Measurements from ENCODE around the gene SSH2. TPM values are rescaled to one million over a fixed set of nuclear protein-coding genes. Genes with fewer than 3 reads are reported as not detected.

SSH2 gene
- total RNA-seq, 1 experiment from 2014 or later: 22.9 TPM

DNA sequence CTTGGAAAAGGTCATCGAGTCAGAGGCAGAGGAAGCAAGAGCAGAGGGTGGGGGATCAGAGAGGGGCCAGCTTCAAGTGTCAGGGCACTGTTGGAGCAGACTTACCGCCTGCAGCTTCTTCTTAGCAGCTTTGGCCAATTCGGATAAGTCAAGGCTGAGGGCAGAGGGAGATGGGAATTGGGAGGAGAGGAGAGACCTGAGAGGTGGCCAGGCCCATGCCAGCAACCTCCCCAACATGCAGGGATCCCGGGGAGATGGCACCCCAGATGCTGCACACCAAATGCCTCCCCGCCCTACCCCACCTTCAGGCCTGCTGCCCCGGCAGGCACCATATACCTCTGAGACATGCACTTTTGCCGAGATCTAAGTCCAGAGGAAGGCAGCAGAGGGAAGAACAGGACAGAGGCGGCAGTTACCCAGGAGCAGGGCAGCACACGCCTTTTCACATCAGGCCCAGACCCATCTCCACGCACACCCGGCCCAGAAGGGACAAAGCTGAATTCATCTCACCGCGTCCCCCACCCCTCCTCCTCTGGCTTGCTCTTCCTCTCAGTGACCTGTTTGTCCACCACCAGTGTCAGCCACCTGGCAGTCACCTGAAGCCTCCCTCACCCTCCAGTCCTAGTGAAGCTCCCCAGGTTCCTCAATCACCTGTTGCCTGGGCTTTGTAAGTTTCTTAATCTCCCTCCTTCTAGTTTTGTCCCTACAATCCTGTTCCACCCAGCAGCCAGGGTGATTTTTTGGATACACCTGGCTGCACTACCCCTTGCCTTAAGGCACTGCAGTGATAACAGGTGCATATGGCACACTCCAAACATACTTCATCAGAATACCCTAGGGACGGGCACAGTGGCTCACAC, 351.2 kb downstream of the SSH2 start:
- peaks cover 9% of the 10 kb centered on the region for H3K4me1 Mint-ChIP-seq (ENCODE audit: low read depth, unreplicated experiment)
- no TSS peak for BruUV-seq (replicated peaks)
- CTCF ChIA-PET: interaction anchor here (0.7 to 2.4 kb wide), 3 partner anchors 7 to 1485 kb away, joined by 3 to 18 read pairs (median 4); partner anchors contain the start of gene ANKRD13B
- intact Hi-C loops (cut with micrococcal nuclease; ENCODE audit: unreplicated experiment): no loop called here
- H3K9me3 Mint-ChIP-seq (ENCODE audit: low read depth, unreplicated experiment): no peaks in the 10 kb centered on the region
- H3K36me3 Mint-ChIP-seq (ENCODE audit: insufficient read depth, unreplicated experiment): peaks cover 30% of the 10 kb centered on the region
- DNase-seq: no peak
- TF ChIP-seq, protein P1, sequence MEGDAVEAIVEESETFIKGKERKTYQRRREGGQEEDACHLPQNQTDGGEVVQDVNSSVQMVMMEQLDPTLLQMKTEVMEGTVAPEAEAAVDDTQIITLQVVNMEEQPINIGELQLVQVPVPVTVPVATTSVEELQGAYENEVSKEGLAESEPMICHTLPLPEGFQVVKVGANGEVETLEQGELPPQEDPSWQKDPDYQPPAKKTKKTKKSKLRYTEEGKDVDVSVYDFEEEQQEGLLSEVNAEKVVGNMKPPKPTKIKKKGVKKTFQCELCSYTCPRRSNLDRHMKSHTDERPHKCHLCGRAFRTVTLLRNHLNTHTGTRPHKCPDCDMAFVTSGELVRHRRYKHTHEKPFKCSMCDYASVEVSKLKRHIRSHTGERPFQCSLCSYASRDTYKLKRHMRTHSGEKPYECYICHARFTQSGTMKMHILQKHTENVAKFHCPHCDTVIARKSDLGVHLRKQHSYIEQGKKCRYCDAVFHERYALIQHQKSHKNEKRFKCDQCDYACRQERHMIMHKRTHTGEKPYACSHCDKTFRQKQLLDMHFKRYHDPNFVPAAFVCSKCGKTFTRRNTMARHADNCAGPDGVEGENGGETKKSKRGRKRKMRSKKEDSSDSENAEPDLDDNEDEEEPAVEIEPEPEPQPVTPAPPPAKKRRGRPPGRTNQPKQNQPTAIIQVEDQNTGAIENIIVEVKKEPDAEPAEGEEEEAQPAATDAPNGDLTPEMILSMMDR (IDR thresholded peaks at IDR 0.05; ENCODE audit: unreplicated experiment): no peak
- no peak overlapping the region for H3K27ac Mint-ChIP-seq (ENCODE audit: unreplicated experiment)
- no peak overlapping the region for H3K4me3 Mint-ChIP-seq (ENCODE audit: low read depth, unreplicated experiment)
- H3K27me3 Mint-ChIP-seq (ENCODE audit: unreplicated experiment): no peaks in the 10 kb centered on the region

DNA sequence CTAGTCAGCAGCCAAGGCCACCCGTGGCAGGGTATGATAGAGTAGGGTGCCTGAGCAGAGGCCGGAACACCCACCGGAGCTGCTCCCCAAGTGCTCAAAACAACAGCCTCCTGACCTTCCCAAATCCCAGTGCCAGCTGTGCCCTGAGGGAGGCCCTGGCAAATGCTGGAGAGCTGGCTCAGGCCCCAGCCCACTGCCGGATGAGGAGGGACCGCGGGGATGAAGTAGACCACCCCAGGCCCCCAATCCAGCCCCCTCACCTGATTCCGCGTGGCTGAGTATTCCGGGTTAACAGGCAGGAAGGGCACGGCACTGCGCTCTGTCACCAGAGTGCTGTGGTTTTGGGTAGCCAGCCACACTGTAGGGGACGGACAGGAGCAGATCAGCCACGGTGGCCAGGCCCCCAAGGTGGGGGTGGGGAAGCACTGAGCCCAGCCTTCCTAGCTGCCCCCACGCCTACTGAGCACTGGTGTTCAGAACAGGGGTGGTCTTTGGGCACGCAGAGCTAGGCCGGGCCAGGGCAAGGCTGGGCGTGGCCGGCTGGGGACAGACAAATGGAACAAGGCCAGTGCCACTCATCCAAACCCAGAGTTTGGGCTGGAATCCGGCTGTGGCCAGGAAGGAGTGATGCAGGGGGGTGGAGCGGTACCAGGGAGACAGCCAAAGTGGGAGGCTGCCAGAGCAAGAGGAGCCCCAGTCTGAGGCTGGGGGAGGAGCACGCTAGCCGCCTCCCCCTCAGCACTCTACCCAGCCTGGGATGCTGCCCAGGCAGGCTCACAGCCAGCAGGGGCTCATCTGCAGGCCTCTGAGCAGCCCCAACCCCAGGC, 352.4 kb downstream of the SSH2 start:
- Mint-ChIP-seq H3K4me1 (ENCODE audit: low read depth, unreplicated experiment) (peaks cover 9% of the 10 kb centered on the region), H3K27me3 (ENCODE audit: unreplicated experiment) (no peaks in the 10 kb centered on the region), H3K9me3 (ENCODE audit: low read depth, unreplicated experiment) (no peaks in the 10 kb centered on the region), H3K27ac (ENCODE audit: unreplicated experiment) (no peak overlapping the region), H3K36me3 (ENCODE audit: insufficient read depth, unreplicated experiment) (peaks cover 39% of the 10 kb centered on the region), H3K4me3 (ENCODE audit: low read depth, unreplicated experiment) (no peak overlapping the region)
- CTCF ChIA-PET: no interaction called here
- no TSS peak for BruUV-seq (replicated peaks)
- TF ChIP-seq, protein P1 (IDR thresholded peaks at IDR 0.05; ENCODE audit: unreplicated experiment): no peak
- intact Hi-C loops (cut with micrococcal nuclease; ENCODE audit: unreplicated experiment): no loop called here
- DNase-seq: no peak

DNA sequence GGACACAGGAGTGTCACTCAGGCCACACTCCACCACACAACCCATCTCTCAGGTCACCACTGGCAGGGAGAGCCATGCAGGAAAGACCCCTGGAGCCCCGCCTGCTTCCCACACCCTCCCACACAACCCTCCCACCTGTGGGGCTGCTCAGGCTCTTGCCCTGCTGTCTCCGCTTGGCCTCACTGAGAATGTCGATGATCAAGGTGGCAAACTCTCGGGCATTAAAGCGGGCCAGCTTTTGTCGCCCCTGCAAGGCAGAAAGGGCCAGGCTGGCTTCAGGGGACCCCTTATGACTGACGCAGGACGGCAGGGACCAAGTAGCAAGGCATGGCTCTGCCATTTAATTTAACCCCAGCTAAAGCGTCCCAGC, 353.0 kb downstream of the SSH2 start:
- peaks cover 35% of the 10 kb centered on the region for H3K36me3 Mint-ChIP-seq (ENCODE audit: insufficient read depth, unreplicated experiment)
- no TSS peak for BruUV-seq (replicated peaks)
- H3K4me1 Mint-ChIP-seq (ENCODE audit: low read depth, unreplicated experiment): peaks cover 9% of the 10 kb centered on the region
- TF ChIP-seq, protein P1 (IDR thresholded peaks at IDR 0.05; ENCODE audit: unreplicated experiment): no peak
- H3K9me3 Mint-ChIP-seq (ENCODE audit: low read depth, unreplicated experiment): no peaks in the 10 kb centered on the region
- H3K27me3 Mint-ChIP-seq (ENCODE audit: unreplicated experiment): no peaks in the 10 kb centered on the region
- intact Hi-C loops (cut with micrococcal nuclease; ENCODE audit: unreplicated experiment): no loop called here
- no peak overlapping the region for H3K27ac Mint-ChIP-seq (ENCODE audit: unreplicated experiment)
- DNase-seq: no peak
- CTCF ChIA-PET: no interaction called here
- H3K4me3 Mint-ChIP-seq (ENCODE audit: low read depth, unreplicated experiment): no peak overlapping the region

DNA sequence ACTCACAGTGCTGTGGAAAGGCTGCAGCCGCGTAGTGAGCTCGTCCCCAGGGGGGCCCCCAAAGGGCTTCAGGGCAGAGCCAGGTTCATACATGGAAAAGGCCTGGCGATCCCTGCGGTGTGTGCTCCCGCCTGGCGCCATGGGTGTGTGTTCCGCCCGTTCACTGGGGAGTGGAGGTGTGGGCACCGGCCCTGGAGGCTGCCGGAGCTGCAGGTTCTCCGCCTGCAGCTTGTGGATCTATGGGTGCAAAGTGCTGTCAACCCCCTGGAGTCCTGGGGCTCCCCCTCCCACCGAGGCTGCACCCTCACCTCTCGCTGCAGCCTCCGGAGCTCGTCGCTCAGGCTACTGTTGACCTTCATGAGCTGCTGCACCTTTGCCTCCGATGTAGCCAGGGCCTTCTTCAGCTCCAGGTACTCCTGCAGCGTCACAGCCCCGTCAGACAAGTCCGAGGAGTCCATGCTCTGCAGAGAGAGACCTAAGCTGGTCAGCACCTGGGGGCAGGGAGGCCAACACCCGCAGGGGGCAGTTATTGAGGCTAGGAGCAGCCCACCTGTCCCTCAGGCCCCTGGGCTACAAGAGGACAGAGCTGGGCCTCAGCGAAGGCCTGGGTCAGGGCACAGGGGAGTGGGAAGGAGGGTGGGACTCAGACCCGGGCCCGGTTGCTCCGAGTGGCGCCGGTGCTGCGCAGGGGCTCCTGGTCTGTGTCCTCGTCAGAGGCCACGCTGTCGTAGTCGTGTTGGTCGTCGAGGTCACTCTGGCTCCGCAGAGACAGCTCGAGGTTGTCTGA, 353.6 kb downstream of the SSH2 start:
- CTCF ChIA-PET: no interaction called here
- Mint-ChIP-seq H3K4me1 (ENCODE audit: low read depth, unreplicated experiment) (peaks cover 9% of the 10 kb centered on the region), H3K36me3 (ENCODE audit: insufficient read depth, unreplicated experiment) (peaks cover 35% of the 10 kb centered on the region), H3K9me3 (ENCODE audit: low read depth, unreplicated experiment) (no peaks in the 10 kb centered on the region), H3K4me3 (ENCODE audit: low read depth, unreplicated experiment) (no peak overlapping the region), H3K27ac (ENCODE audit: unreplicated experiment) (no peak overlapping the region), H3K27me3 (ENCODE audit: unreplicated experiment) (no peaks in the 10 kb centered on the region)
- TF ChIP-seq, protein P1 (IDR thresholded peaks at IDR 0.05; ENCODE audit: unreplicated experiment): no peak
- TSS peak; percentile 14 for BruUV-seq (replicated peaks)
- intact Hi-C loops (cut with micrococcal nuclease; ENCODE audit: unreplicated experiment): no loop called here
- DNase-seq: no peak

Measured in Calu3 (cell line).